NCI-H82 treated with DMSO at 0.1 percent for 48 hours (cell line): ENCODE measurements around the gene MLPH.
"Not testable (repeated sequence)": the region's sequence is repeated elsewhere in the genome, so short reads cannot be mapped to it uniquely, and the experiment has no call there.

ENCODE experiments used
- DNase-seq: peaks from one replicate; lab custom pipeline; 2025; ENCODE audit not compliant: unreplicated experiment; lab: John Stamatoyannopoulos, UW

MLPH gene

DNA sequence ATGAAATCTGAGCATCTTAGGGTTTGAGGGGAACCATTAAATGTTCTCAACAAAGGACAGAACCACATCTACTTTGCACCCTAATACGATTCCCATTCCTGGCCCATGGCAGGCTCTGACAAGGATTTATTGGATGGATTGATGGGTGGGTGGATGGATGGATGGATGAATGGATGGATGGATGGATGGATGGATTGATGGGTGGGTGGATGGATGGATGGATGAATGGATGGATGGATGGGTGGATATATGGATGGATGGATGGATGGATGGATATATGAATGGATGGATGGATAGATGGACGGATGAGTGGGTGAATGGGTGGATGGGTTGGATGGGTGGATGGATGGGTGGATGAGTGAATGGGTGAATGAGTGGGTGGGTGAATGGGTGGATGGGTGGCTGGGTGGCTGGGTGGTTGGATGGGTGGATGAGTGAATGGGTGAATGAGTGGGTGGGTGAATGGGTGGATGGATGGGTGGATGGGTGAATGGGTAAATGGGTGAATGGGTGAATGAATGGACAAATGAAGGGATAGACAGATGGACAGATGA, 29.6 kb upstream of the MLPH start:
- no peak for DNase-seq

DNA sequence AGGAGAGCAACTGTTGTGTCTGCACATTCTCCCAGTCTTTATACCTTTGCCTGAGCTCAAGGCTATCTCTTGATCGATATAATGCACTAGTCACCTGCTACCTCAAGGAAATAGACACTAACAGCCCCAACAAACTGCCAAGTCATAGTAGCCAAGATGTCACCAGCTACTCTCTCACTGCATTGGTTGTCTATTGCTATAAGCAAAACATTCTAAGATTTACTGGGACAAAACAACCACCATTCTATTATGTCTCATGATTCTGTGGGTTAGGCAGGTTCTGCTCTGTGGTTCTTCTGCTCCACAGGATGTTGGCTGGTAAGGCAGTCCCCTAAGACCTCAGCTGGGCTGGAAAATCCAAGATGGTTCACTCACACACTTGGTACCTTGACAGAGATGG, 28.5 kb upstream of the MLPH start:
- DNase-seq: no peak

DNA sequence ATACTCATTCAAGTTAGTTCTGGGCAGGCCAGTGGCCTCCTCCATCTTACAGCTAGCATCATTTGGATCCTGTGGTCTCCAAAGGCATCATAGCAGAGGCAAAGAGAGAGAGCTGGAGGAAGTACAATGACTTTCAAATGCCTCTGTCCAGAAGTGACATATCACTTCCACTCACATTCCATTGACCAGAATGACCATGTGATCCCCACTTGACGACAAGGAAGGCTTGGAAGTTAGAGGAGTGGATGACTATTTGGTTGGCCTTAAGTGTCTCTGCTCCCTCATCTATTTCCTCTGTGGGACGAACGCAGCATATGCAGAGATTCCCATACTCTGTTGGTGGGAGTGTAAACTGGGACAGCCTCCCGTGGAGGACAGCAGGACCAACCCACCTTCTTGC, 27.8 kb upstream of the MLPH start:
- DNase-seq: no peak

DNA sequence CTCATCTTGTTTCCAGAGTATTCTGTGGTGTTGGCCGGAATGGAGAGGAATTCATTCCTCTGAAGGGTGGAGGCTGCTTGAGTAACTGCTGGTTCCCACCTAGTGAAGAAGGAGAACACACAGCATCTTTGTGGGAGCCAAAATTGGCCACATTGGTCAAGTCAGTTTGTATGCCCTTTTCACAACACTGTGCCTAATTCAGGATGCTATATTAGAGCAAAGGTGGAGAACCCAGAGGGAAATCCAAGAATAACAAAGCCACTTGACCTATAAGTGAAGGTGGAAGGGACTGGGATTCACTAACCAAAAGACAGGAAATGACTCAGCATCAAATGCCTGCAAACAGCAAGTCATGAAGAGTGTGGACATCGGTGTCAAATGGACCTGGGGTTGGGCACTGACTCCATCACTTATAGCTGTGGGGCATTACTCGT, 27.3 kb upstream of the MLPH start:
- DNase-seq: no peak

DNA sequence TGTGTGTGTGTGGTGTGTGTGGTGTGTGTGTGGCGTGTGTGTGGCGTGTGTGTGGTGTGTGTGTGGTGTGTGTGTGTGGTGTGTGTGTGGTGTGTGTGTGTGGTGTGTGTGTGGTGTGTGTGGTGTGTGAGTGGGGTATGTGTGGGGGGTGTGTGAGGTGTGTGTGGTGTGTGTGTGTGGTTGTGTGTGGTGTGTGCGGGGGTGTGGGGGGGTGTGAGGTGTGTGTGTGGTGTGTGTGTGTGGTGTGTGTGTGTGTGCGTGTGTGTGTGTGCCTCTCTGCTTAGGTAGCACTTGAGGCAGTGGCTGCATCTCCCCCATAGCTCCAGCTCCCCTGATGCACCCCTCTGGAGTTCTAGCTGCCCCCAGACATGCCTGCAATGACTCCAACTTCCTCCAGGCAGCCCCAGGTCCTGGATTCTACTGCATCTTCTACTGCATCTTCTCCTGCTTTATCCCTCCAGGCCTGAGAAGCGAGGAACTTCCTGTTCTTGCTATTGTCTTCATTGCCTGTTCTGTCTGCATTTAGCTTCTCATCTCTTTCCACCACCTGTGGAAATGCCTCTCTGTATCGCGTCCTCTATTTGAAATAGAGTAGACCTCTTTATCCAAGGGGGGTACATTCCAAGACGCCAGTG, 22.2 kb upstream of the MLPH start:
- DNase-seq: no peak

DNA sequence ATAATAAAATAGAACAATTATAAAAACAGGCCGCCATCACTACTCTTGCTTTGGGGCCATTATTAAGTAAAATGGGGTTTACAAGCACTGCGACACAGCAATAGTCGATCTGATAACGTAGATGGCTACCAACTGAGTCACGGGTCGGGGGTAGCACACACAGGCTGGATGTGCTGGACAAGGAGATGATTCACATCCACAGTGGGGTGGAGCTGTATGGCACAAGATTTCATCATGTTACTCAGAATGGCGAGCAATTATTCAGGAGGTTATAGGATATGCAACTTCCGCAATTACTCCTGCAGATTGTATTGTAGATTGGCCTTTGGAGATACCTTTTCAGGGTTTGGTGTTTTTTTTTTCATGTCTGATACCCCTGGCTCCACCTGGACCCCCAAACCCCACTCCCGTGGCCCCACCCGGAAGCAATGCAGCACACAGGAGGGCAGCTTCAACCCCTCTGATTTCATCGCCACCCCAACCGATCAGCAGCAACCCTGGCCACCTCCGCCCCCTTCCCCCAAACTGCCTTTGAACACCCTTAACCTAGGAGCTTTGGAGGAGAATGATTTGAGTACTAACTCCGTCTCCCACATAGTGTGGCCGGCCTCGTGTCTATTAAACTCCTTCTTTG, 21.4 kb upstream of the MLPH start:
- DNase-seq: no peak

DNA sequence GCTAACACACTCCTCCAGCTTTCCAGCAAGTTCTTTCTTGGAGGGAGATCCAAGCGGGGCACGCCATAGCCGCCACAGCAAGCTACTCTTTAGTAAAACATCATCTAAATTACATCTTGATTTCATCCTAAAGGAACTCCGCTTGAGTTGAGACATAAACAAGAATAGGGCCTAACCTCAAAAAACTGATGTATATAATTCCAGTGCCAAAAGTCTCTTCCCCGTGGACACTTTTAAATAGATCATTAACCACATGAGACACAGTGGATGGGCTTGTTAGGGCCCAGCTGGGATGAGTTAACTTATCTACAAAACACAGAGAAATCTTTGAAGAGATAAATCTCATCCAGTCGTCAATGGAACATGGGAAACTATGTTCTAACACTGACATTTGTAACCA, 20.8 kb upstream of the MLPH start:
- DNase-seq: no peak

DNA sequence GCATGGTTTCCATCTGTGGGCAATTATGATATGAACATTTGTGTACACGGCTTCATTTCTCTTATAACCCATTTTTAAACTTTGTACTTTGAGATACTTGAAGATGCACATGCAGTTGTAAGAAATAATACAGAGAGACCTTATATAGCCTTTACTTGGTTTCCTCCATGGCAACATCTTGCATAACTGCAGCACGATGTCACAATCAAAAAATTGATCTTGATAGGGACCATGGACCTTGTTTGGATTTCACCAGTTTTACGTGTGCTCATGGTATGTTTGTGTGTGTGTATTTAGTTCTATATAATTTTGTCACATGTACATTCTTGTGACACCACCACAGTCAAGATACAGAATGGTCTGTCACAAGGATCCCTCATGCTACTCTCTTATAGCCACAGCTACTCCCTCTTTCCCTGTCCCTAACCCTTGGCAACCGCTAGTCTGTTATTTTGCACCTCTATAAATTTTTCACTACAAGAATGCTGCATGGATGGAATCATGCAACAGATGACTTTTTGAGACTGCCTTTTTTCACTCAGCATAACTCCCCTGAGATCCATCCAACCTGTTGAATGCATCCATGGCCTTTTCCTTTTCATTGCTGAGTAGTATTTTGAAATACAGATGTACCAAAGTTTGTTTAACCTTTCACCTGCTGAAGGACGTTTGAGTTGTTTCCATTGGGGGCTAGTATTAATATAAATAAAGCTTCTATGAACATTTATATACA, 19.4 kb upstream of the MLPH start:
- DNase-seq: no peak

DNA sequence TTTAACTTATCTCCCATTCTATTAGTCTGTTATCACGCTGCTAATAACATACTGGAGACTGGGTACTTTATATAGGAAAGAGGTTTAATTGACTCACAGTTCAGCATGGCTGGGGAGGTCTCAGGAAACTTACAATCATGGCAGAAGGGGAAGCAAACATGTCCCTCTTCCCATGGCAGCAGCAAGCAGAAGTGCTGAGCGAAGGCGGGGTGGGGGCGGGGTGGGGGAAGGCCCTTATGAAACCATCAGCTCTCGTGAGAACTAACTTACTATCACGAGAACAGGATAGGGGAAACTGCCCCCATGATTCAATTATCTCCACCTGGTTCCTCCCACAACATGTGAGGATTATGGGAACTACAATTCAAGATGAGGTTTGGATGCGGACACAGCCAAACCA, 17.6 kb upstream of the MLPH start:
- DNase-seq: not testable (repeated sequence)

DNA sequence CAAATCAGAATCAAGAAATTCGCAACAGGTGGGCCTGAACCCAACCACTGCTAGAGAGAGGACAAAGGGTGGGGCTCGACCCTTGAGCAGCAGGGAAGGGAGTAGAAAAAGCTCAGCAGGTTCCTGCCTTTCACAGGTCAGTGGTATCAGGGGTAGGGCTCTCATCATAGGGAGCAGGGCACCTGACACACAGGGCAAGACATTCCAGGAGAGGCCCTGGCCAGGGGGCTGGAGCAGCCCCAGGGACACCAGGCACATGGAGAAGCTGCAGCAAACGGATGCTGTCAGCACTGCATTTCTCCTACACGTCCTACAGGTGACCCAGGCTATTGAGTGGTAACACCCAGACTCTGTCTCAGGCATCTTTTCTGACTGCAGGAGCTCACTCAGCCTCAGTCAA, 17.2 kb upstream of the MLPH start:
- DNase-seq: no peak

DNA sequence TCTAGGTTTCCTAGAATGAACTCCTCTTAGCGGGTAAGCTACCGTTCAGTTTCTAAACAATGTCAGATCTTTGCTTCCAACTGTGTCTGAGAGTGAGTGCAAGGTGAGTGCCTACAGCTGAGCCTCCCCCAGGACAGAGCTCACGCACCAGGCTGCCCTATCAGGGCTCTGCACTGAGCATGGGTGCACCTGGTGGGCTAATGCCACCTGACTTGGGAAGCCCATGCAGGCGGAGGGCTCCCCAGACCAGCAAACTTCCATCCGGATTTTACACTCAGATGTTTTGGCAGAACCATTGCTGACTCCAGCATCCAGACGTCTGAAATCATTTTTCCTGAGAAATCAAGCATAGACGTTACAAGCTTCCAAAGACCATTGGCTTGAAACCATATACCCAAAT, 16.1 kb upstream of the MLPH start:
- no peak for DNase-seq

DNA sequence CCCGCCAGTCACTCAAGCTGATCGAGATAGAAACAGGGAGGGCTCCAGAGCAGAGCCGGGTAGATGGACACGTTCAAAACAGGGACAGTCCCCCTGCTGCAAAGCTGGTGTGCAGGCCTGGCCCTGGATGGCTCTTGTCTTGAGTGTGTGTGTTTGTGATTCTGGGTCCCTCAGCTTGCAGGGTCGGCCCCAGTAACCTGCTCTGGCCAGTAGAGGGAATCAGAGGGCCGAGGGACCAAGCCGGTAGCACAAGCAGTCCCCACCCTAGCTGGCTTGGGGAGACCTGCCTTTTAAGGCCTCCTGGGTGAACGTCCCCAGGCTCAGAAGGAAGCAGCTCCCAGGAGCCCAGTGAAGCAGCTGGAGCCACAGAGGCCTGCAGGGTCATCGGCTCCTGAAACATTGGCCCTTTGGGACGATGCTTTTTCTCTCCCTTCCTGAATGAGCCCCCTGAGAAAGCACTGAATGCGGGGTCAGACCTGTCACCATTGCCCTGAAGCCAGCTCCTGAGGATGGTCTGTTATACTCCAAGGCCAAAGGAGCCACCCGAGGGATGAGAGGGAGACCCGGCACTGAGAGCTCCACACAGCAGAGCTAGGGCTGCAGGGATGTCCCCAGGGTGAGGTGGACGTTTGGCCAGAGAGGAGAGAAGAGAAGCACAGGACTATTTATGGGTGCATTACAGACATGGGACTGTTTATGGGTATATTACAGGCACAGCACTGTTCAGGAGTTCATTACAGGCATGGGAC, 15.4 kb upstream of the MLPH start:
- DNase-seq: peak; percentile 7

DNA sequence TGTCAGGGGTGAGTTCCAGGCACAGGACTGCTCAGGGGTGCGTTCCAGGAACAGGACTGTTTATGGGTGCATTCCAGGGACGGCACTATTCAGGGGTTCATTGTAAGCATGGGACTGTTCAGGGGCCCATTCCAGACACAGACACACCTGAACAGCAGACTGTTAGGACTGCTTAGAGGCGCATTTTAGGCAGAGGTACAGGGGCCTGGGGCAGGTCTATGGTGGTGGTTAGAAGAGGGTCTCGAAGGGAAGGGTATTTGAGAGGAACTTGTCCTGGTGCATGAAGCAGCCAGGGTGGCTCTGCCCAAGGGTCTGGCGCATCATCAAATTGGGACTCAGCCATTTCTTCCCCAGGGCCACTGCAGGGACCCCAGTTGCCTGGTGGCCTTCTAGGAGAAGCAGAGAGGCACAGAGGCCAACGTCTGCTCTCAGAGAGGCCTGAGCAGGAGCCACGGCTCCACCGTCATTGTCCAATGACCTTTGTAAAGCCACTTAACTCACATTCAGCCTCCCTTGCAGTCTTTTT, 14.8 kb upstream of the MLPH start:
- DNase-seq: no peak

DNA sequence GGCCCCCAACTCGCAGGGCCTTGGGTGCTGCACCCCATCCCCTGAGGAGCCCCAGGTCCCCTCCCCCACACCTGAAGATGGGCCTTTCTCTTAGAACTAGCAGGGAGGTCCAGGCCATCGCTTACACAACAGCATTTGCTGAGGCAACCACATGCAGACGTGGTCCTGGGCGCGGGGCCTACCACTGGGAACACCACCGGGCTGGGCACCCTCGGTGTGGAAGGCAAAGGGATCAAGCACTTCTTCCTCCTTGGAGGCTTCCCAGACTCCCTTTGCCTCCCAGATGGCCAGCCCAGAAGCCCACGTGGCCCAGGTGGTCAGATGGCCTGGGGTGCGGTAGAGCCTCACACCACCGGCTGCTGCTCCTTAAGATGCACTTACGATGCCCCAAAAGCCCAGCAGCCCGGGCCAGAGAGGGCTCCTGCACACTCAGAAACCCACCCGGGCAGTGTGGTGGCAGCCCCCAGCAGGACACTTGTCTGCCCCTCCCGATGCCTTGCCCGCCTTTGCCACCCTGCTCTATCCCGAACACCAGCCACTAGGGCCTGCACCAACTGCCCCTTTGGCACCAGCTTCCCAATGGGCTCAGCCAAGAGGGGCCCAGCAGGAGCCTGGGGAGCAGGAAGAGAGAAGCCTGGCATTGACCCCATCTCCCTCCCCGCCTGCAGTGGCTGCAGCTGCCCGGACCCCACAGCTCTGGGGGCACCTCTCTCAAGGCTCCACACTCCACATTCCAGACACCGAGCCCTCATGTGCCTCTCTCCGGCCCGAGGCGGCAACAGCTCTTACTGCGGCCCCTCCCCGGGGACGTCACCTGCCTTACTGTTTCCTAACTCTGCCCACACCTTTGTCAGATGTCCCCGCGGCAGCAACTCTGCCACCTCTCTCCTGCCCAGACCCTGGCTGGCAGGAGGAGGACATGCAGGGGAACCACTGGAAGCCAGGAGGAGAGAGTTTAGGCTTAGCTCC, 13.9 kb upstream of the MLPH start:
- no peak for DNase-seq

DNA sequence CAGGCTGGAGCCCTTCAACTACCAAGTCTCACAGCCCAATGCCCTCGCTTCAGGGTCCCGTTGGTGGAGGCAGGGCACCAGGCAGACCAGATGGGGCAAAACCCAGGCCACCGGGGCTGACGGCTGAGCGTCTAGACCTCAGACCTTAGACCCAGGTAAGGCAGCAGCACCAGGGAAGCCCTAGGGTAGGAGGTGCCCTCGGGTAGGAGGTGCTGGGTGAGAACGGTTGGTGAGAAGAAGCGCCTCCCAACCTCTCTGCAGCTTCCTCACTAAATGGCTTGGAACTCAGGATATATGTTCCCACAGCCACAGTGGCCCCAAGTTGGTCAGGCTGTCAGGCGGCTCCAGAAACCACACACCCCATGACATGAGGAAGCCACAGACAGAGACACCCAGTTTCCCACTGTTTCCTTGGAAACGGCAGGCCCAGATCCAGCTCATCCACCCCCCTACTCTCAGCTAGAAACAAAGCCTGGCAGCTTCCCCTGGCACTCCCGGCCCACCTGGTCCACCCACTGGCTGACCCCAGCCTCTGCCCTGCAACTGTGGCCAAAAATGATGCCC, 13.1 kb upstream of the MLPH start:
- DNase-seq: no peak

DNA sequence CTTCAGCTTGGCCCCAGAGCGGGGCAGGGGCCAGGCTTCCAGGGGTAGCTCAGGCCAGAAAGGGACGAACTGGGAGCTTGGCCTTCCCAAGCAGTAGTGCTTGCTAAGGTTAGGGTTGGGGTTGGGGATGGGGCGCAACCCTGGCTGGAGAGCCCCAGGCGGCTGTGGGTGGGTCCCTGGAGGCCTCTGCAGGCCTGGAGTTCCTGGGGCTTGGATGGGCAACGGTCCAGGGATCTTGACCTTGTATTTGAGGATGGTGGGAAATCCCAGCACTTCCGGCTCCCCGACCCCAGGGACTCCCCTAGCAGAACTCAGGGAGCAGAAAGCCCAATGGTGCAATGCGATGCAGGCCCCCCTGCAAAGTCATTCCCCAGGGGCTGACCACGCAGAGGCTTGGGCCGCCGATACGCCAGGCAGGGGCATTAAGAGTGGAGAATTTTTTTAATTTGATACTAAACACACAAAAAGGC, 12.6 kb upstream of the MLPH start:
- DNase-seq: no peak

DNA sequence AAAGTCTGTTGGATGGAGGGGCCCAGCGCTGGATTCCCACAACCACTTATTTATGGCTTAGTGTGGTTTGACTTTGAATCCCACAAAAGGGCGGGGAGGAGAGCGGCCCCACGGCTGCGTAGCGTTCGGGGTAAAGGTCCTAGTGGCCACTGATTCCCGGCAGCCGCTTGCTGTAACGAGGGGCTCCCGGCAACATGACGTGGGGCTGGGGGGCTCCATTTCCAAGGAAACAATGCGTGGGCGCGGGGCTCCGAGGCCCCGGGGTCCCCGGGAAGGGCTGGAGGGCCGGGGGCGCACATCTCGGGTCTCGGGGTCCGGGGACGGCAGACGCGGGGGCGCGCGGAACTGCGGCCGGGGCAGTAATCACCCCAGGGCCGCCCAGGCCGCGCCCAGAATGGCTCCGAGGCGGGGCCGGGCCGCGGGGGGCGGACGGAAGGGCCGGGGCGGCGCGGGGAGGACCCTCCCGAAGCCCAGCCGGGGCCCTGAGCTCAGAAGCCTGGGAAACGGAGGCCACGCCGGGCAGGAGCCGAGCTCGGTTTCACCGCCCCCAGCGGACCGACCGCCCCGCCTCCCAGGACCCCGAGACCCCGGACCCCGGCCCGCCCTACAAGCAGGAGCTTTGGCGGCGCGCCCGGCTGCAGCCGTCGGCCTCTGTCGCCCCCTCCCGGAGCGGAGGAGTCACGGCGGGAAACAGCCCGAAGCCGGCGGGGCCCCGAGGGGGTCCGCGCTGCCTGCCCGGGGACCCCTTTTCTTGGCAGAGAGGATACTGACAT, 11.9 kb upstream of the MLPH start:
- DNase-seq: peak; percentile 0

DNA sequence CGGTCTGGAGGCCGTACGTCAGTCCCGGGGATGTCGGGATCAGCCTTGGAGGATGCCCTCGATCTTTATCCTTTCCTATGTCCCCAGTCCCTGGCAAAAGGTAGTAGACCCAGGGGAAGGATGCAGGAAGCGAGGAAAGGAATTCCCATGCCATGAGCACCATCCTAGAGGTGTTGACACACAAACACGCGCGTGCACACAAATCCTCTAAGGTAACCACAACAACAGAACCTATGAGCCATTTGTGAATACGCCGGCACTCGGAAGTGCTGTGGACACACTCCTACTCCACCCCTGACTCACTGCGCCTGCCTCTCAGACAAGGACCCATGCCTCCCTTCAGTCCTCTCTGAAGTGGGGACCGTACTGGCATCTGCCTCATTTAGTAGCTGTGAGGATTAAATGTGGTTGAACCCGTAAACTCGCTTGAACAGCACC, 11.3 kb upstream of the MLPH start:
- DNase-seq: no peak

DNA sequence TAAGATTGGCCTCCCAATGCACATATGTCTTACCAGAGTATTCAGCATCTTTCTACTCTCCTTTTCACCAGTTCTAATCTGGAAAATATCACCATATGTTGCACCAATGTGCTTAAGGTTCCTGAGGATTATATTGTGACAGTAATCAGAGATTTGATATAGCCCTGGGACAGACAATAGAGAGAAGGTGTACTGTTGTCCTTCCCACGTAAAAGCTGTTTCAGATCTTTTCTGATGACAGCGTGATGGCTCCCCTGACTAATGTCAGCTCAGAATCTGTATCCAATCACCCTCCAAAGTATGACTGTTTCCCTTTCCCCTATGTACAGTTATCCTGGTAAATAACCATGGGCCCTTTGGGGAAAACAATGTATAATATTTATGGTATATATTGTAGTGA, 9.0 kb upstream of the MLPH start:
- DNase-seq: no peak
